ENCODE results near the gene CCDC28B.

The CCDC28B gene

GRCh38 chr1:32195531-32195930, 4.9 kb upstream of the CCDC28B start:
- no peak for DNase-seq

- DNase-seq: peak; percentile 57
Measured at GRCh38 chr1:32195972-32196823, 4.2 kb upstream of the CCDC28B start.

DNA sequence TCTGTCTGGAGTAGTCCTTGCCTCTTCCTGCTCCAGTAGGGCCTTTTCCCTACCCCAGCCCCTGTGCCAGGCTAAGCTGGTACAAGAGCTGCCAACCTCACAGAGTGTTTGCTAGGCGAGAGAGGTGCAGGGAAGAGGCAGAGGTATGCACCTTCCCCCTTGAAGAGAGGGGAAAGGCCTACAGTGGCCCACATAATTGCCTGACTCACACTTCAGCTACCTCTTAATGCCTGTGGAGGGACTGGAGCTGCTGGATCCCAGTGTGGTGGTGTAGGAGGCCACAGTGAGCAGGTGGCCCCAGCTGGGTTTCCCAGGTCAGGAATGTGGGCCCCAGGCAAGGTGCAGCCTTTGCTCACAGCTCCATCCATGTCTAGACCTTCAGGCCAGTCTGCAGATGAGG, 3.3 kb upstream of the CCDC28B start:
- no peak for DNase-seq

DNA sequence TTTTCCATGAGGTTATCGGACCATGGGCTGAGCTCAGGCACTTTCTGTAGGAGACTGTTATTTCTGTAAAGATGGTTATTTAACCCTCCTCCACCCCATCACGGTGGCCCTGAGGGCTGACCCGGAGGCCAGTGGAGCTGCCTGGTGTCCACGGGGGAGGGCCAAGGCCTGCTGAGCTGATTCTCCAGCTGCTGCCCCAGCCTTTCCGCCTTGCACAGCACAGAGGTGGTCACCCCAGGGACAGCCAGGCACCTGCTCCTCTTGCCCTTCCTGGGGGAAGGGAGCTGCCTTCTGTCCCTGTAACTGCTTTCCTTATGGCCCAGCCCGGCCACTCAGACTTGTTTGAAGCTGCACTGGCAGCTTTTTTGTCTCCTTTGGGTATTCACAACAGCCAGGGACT, 2.6 kb upstream of the CCDC28B start:
- DNase-seq: no peak

- no peak for DNase-seq
Measured at GRCh38 chr1:32198237-32199042, 2.0 kb upstream of the CCDC28B start.

- no peak for DNase-seq
Measured at GRCh38 chr1:32199043-32199716, 1.2 kb upstream of the CCDC28B start.

- DNase-seq: no peak
Measured at GRCh38 chr1:32199717-32200072, 700 bp upstream of the CCDC28B start.

- DNase-seq: peak; percentile 85
Measured at GRCh38 chr1:32201011-32201855, 838 bp downstream of the CCDC28B start.

- no peak for DNase-seq
Measured at GRCh38 chr1:32204943-32205361, 4.6 kb downstream of the CCDC28B start.

- DNase-seq: peak; percentile 90
Measured at GRCh38 chr1:32205401-32206370, 5.3 kb downstream of the CCDC28B start, which contains the start of gene IQCC. IQCC (plus strand) TSS chr1:32205671; CDS start chr1:32205682, 11 bp downstream.

DNA sequence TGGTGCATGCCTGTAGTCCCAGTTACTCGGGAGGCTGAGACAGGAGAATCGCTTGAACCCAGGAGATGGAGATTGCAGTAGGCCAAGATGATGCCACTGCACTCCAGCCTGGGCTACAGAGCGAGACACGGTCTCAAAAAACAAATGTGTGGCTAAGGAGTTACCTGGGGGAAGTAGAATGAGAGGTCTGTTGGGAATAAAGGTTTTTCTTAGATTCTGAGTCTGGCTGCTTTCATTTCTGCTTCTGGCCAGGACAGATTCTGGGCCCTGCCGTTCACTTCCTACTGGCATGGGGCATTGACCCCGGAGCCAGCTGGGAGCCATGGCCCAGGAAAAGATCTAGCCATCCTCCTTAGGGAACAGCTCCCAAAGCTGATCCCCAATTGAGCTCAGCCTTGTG, 8.1 kb downstream of the CCDC28B start:
- DNase-seq: no peak

GRCh38 chr1:32208891-32209328, 8.5 kb downstream of the CCDC28B start, which contains the start of gene DCDC2B:
DCDC2B (plus strand) TSS chr1:32209089; CDS start chr1:32209094, 5 bp downstream.
- DNase-seq: peak; percentile 32

DNA sequence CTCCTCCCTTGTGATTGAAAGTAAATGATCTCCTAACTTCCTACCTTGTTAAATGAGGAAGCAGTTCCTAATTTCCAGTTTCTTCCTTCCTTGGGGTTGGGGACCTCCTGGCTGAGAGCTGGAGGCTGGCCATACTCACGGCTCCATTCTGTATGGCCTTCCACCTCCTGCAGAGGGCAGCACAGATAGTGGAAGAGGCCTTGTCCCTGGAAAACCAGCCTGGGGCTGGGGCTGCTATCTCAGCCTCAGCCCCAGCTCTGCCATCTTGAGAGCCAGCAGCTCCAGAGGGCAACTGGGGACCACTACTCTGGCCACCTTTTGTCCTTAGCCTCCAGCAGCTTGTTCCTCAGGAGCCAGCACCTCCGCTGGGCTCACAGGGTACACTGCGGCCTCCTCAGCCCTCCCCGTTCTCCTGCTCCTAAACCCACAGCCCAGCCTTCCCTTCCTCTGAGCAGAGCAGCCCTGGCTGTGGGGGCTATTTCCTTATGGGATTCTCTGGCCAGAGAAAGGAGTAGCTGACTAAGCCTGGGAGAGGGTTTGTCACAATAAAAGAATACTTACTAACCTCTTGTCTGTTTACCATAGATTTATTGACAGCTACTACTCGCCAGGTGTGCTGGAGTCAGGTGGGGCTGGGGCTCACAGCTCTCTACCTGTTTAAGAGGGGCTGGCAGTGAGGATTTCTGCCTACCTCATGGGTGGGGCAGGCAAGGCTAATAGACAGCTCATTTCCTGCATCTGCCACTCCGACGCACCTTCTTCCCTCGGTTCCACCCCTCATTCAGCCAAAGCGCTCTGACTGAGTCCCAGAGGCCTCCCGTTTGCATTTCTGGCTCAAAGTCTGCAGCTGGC, 15.5 kb downstream of the CCDC28B start:
- DNase-seq: peak; percentile 70

- DNase-seq: no peak
Measured at GRCh38 chr1:32216566-32216965, 16.2 kb downstream of the CCDC28B start.

GRCh38 chr1:32219022-32219421, 18.6 kb downstream of the CCDC28B start:
- no peak for DNase-seq

- no peak for DNase-seq
Measured at GRCh38 chr1:32220746-32221580, 20.6 kb downstream of the CCDC28B start.

DNA sequence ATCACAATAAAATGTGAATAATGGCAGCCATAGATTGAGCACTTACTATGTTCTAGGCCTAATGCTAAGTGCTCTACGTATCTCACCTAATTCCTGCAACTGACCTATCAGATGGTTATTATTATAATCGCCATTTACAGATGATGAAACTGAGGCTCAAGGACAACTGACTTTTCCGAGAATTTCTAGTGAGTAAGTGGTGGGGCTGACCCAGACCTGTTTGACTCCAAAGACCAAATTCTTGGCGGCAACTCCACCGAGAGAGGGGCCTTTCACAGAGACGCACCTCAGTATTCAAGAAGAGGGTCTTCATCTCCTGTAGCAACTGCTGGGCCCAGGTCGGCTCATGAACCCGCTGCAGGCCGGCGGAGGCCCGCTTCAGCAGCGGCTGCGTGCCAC, 21.2 kb downstream of the CCDC28B start:
- no peak for DNase-seq

DNA sequence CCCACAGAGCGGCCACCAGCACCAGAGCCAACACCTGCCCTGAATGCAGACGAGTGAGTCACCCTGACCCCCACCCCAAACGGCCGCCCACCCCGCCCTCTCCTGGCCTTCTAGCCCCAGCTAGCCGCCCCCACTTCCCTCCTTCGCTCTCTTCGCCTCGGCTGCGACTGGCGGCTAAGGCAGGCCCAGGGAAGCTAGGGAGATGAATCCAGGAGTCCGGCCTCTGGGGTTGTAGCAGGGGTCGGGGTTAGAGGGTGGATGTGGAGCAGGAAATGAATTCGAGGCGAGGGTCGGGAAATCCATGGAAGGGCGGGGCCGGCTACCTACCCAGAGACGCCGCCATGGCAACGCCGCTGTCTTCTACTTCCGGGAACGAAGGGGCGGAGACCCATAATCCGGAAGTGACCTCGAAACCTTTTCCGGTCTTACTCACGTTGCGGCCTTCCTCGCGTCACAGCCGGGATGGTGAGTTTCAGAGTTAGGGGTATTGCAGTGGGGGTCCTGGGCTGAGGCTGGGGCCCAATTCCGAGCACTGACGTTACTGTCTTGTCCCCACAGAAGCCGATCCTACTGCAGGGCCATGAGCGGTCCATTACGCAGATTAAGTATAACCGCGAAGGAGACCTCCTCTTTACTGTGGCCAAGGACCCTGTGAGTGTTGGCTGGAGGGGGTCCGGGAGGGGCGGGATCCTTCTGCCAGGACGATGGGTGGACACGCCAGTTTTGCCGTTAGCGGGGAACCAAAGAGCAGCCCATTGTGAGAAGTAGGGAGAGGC, 21.8 kb downstream of the CCDC28B start, which contains the start of the genes EIF3I and TMEM234:
EIF3I (plus strand) TSS at position 428 of the 776 bp plus-strand sequence; CDS start at position 463, 35 bp downstream.
TMEM234 (minus strand) TSS at position 374 of the 776 bp plus-strand sequence; CDS start at position 343, 31 bp downstream.
- peak; percentile 95 for DNase-seq
